ENCODE results near the gene TEAD4. TPM values are rescaled to one million over a fixed set of nuclear protein-coding genes. Genes with fewer than 3 reads are reported as not detected.

Gene TEAD4
- total and polyA plus RNA-seq, 9 donors = 3.6 to 19.9 (median 6.7) TPM

- TF ChIP-seq POLR2A (IDR thresholded peaks at IDR 0.05) = no peak
- TF ChIP-seq CTCF (IDR thresholded peaks at IDR 0.05) = no peak
- no peak for TF ChIP-seq EP300 (IDR thresholded peaks at IDR 0.05)
- no peaks in the 10 kb centered on the region for H3K27me3 ChIP-seq
- H3K9me3 ChIP-seq = no peaks in the 10 kb centered on the region
- H3K27ac ChIP-seq = no peak overlapping the region
- H3K4me3 ChIP-seq = no peak overlapping the region
- intact Hi-C loops (cut with DNase I) = loop anchor here in 1 of 4 donors (5.0 kb wide), 1 partner anchor 36 kb away; no protein-coding TSS in a partner anchor
- WGBS, 3 donors = 60 to 81% (median 74%) methylated on average over 9 of the region's 9 CpGs
- H3K36me3 ChIP-seq = no peaks in the 10 kb centered on the region
- DNase-seq = no peak
- H3K4me1 ChIP-seq (ENCODE audit: insufficient read depth) = peaks cover 11% of the 10 kb centered on the region
These were observed 121.9 kb downstream of the TEAD4 start for GRCh38 chr12:3081091-3081490.

GRCh38 chr12:3081886-3082285 is 122.7 kb downstream of the TEAD4 start:
- Histone ChIP-seq H3K27ac (no peak overlapping the region), H3K4me3 (no peak overlapping the region), H3K4me1 (ENCODE audit: insufficient read depth) (peaks cover 8% of the 10 kb centered on the region), H3K36me3 (no peaks in the 10 kb centered on the region), H3K27me3 (no peaks in the 10 kb centered on the region), H3K9me3 (no peaks in the 10 kb centered on the region)
- 67 to 72% (median 69%) methylated on average over 7 of the region's 7 CpGs for WGBS, 3 donors
- intact Hi-C loops (cut with DNase I) = loop anchor here in 1 of 4 donors (5.0 kb wide), 1 partner anchor 35 kb away; no protein-coding TSS in a partner anchor
- TF ChIP-seq POLR2A (IDR thresholded peaks at IDR 0.05) (no peak), CTCF (IDR thresholded peaks at IDR 0.05) (no peak), EP300 (IDR thresholded peaks at IDR 0.05) (no peak)
- no peak for DNase-seq

GRCh38 chr12:3083241-3083920 is 124.2 kb downstream of the TEAD4 start:
- TF ChIP-seq EP300 (IDR thresholded peaks at IDR 0.05) = no peak
- TF ChIP-seq POLR2A (IDR thresholded peaks at IDR 0.05) = no peak
- TF ChIP-seq CTCF (IDR thresholded peaks at IDR 0.05) = no peak
- H3K4me3 ChIP-seq = no peak overlapping the region
- intact Hi-C loops (cut with DNase I) = loop anchor here in 1 of 4 donors (5.0 kb wide), 1 partner anchor 34 kb away; no protein-coding TSS in a partner anchor
- WGBS, 3 donors = 62 to 68% (median 63%) methylated on average over 6 of the region's 6 CpGs
- no peak overlapping the region for H3K27ac ChIP-seq
- H3K9me3 ChIP-seq = no peaks in the 10 kb centered on the region
- no peaks in the 10 kb centered on the region for H3K27me3 ChIP-seq
- H3K36me3 ChIP-seq = no peaks in the 10 kb centered on the region
- no peak for DNase-seq
- H3K4me1 ChIP-seq (ENCODE audit: insufficient read depth) = peaks cover 6% of the 10 kb centered on the region

- TF ChIP-seq EP300 (IDR thresholded peaks at IDR 0.05) (no peak), CTCF (IDR thresholded peaks at IDR 0.05) (no peak), POLR2A (IDR thresholded peaks at IDR 0.05) (no peak)
- Histone ChIP-seq H3K36me3 (no peaks in the 10 kb centered on the region), H3K27me3 (no peaks in the 10 kb centered on the region), H3K4me1 (ENCODE audit: insufficient read depth) (peaks cover 6% of the 10 kb centered on the region), H3K4me3 (no peak overlapping the region), H3K27ac (no peak overlapping the region), H3K9me3 (no peaks in the 10 kb centered on the region)
- no peak for DNase-seq
- intact Hi-C loops (cut with DNase I) = loop anchor here in 1 of 4 donors (5.0 kb wide), 1 partner anchor 33 kb away; no protein-coding TSS in a partner anchor
- 70 to 84% (median 70%) methylated on average over 5 of the region's 5 CpGs for WGBS, 3 donors
These were observed 124.7 kb downstream of the TEAD4 start for GRCh38 chr12:3083921-3084347.
